Retina (tissue), 1 donor: ENCODE measurements around the gene GPR137C.

Source experiments
- DNase-seq: peaks from one replicate; pipeline ENCODE4 v3.0.0-alpha.2; 2016

Gene GPR137C

DNA sequence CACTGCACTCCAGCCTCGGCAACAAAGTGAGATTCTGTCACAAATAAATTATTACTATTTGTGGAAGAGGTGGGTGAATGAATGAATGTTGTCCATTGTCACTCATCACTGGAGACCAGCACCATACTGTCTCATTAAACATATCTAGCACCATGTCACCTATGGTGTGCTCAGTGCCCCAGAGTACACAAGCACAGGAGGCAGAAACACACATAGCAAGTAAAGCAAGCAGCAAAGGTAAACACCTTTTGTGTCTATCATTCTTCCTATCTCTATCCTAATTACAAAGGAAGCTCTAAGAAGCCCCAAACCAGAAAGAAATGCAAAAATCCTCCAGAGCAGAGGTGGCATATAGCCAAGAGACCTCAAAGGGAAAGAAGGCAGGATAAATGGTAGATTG lies 133.5 kb downstream of the GPR137C start:
- no peak for DNase-seq
